CD4-positive, alpha-beta T cell (primary cell): ENCODE measurements around the gene ZBTB20. TPM values are rescaled to one million over a fixed set of nuclear protein-coding genes. Genes with fewer than 3 reads are reported as not detected.

Experiments
- ATAC-seq: fragments of 200-7000 bp; cut with Tn5 transposase; one replicate; pipeline ENCODE4 v1.10.0; 2022; ENCODE audit warnings: mild to moderate bottlenecking; ENCODE audit not compliant: poor library complexity
- CTCF ChIA-PET: fragments of 350-600 bp; sonication (Branson Sonifier 250); formaldehyde crosslinking; loops from one replicate; lab custom pipeline; 2021; ENCODE audit warnings: antibody characterized with exemption, inconsistent platforms; lab: Charles Lee
- POLR2A ChIA-PET: fragments of 350-600 bp; sonication (Branson Sonifier 250); formaldehyde crosslinking; loops from one replicate; lab custom pipeline; 2021; ENCODE audit warnings: antibody characterized with exemption, inconsistent platforms; lab: Charles Lee
- DNase-seq, 14 experiments: peaks; one replicate each; pipeline ENCODE4 v3.0.0-alpha.2; 2013 to 2020; ENCODE audit warnings: mixed read lengths in 2 of 14
- H3K27ac ChIP-seq, 2 donors: one replicate each; pipeline versions ENCODE4 v1.5.1 to v1.7.0; 2013; ENCODE audit warnings: low read length in 2 of 2, low read depth in 1 of 2, mild to moderate bottlenecking in 1 of 2
- H3K27me3 ChIP-seq, 2 experiments: 1 replicate in 1 of 2; 2 replicates in 1 of 2; pipeline versions ENCODE4 v1.6.1 to v1.7.0; 2013; ENCODE audit warnings: low read length in 2 of 2, control low read depth in 1 of 2, mild to moderate bottlenecking in 1 of 2, moderate library complexity in 1 of 2; ENCODE audit not compliant: insufficient read depth in 2 of 2, control insufficient read depth in 1 of 2
- H3K36me3 ChIP-seq: one replicate; pipeline ENCODE4 v1.6.1; 2013; ENCODE audit warnings: low read length, control low read depth; ENCODE audit not compliant: insufficient read depth
- H3K4me1 ChIP-seq: one replicate; pipeline ENCODE4 v1.6.1; 2013; ENCODE audit warnings: low read length, control low read depth; ENCODE audit not compliant: insufficient read depth
- H3K4me3 ChIP-seq: one replicate; pipeline ENCODE4 v1.5.1; 2013; ENCODE audit warnings: mild to moderate bottlenecking, low read length, moderate library complexity
- H3K9me3 ChIP-seq, 2 experiments: 1 replicate in 1 of 2; 2 replicates in 1 of 2; pipeline versions ENCODE4 v1.6.1 to v1.7.0; 2013; ENCODE audit warnings: low read length in 2 of 2, mild to moderate bottlenecking in 2 of 2, control low read depth in 1 of 2, moderate library complexity in 1 of 2; ENCODE audit not compliant: control insufficient read depth in 1 of 2, insufficient read depth in 1 of 2
- H3K27ac Mint-ChIP-seq: one replicate; pipeline ENCODE4 v1.8.0; 2020; ENCODE audit warnings: mixed read lengths
- H3K27me3 Mint-ChIP-seq: one replicate; pipeline ENCODE4 v1.8.0; 2021; ENCODE audit warnings: mixed read lengths
- H3K36me3 Mint-ChIP-seq: one replicate; pipeline ENCODE4 v1.8.0; 2021; ENCODE audit warnings: low read depth, mixed read lengths
- H3K4me1 Mint-ChIP-seq: one replicate; pipeline ENCODE4 v1.8.0; 2021; ENCODE audit warnings: low read depth, mixed read lengths
- H3K4me3 Mint-ChIP-seq: one replicate; pipeline ENCODE4 v1.8.0; 2020; ENCODE audit warnings: mild to moderate bottlenecking, mixed read lengths
- H3K9me3 Mint-ChIP-seq: one replicate; pipeline ENCODE4 v1.8.0; 2020; ENCODE audit warnings: mixed read lengths
- CTCF ChIP-seq: fragments of 200-600 bp; IDR thresholded peaks from one replicate; pipeline ENCODE4 v1.8.0; 2022; ENCODE audit warnings: antibody characterized with exemption, mild to moderate bottlenecking
- intact Hi-C, 2 experiments: fragments of 100-400 bp; cut with DNase I in 1 of 2; cut with micrococcal nuclease in 1 of 2; formaldehyde crosslinking; loops; one replicate each; pipeline versions ENCODE4 v1.15.1 to v1.9.0; 2023 to 2025; cut with DNase I, micrococcal nuclease
- total RNA-seq, 174 experiments: library from RNA in 2 of 174; stranded (reverse) in 2 of 174; gene quantifications; one replicate each; pipeline ENCODE4 v1.2.3 and lab custom pipeline; 2021 to 2026

ZBTB20 gene
- total RNA-seq, 2 experiments from 2014 or later: 41.6 to 47.4 TPM

- TF ChIP-seq CTCF: no peak
- no peaks in the 10 kb centered on the region for H3K27me3 Mint-ChIP-seq
- Histone ChIP-seq H3K27me3 (no peaks in the 10 kb centered on the region), H3K27ac (no peak overlapping the region), H3K36me3 (no peaks in the 10 kb centered on the region), H3K4me1 (peaks cover 4% of the 10 kb centered on the region), H3K9me3 (no peaks in the 10 kb centered on the region), H3K4me3 (no peak overlapping the region)
- no peak overlapping the region for H3K27ac Mint-ChIP-seq
- no peaks in the 10 kb centered on the region for H3K9me3 Mint-ChIP-seq
- ATAC-seq: no peak
- no peak overlapping the region for H3K4me3 Mint-ChIP-seq
- no peak for DNase-seq
- ChIA-PET POLR2A (no interaction called here), CTCF (no interaction called here)
- no peaks in the 10 kb centered on the region for H3K36me3 Mint-ChIP-seq
- peaks cover 53% of the 10 kb centered on the region for H3K4me1 Mint-ChIP-seq
- intact Hi-C loops: no loop called here
These were observed 642.0 kb downstream of the ZBTB20 start for GRCh38 chr3:114504941-114505628.

- Histone ChIP-seq H3K27me3 (no peaks in the 10 kb centered on the region), H3K4me3 (no peak overlapping the region), H3K9me3 (no peaks in the 10 kb centered on the region), H3K4me1 (peaks cover 7% of the 10 kb centered on the region), H3K27ac (no peak overlapping the region), H3K36me3 (no peaks in the 10 kb centered on the region)
- ChIA-PET POLR2A (no interaction called here), CTCF (no interaction called here)
- Mint-ChIP-seq H3K36me3 (no peaks in the 10 kb centered on the region), H3K9me3 (no peaks in the 10 kb centered on the region), H3K4me1 (peaks cover 77% of the 10 kb centered on the region), H3K4me3 (no peak overlapping the region), H3K27ac (no peak overlapping the region), H3K27me3 (no peaks in the 10 kb centered on the region)
- intact Hi-C loops: no loop called here
- no peak for TF ChIP-seq CTCF
- DNase-seq (no peak), ATAC-seq (no peak)
These were observed 644.9 kb downstream of the ZBTB20 start for GRCh38 chr3:114502204-114502603.

GRCh38 chr3:114499976-114500375 lies 647.1 kb downstream of the ZBTB20 start:
- ChIA-PET CTCF (no interaction called here), POLR2A (interaction anchor here (1.0 kb wide), 1 partner anchor 11 kb away, joined by 3 read pairs; no protein-coding TSS in a partner anchor)
- H3K4me3 Mint-ChIP-seq: peak overlapping the region; percentile 18
- H3K36me3 Mint-ChIP-seq: peaks cover 4% of the 10 kb centered on the region
- Histone ChIP-seq H3K36me3 (no peaks in the 10 kb centered on the region), H3K9me3 (no peaks in the 10 kb centered on the region), H3K27ac (no peak overlapping the region), H3K27me3 (no peaks in the 10 kb centered on the region), H3K4me3 (no peak overlapping the region), H3K4me1 (peaks cover 7% of the 10 kb centered on the region)
- H3K27ac Mint-ChIP-seq: no peak overlapping the region
- intact Hi-C loops: no loop called here
- no peaks in the 10 kb centered on the region for H3K27me3 Mint-ChIP-seq
- DNase-seq (peak in 3 of 14 experiments; percentile 34 to 67 (median 46)), ATAC-seq (peak; percentile 59)
- no peak for TF ChIP-seq CTCF
- no peaks in the 10 kb centered on the region for H3K9me3 Mint-ChIP-seq
- peaks cover 72% of the 10 kb centered on the region for H3K4me1 Mint-ChIP-seq
